Neural cell (in vitro differentiated cells): ENCODE data around the gene MBD5. TPM values are rescaled to one million over a fixed set of nuclear protein-coding genes. Genes with fewer than 3 reads are reported as not detected.

Experiments
- H2AFZ ChIP-seq: fragments of 200-600, 300-800 bp; sonication (generic), shearing (Covaris generic); 2 replicates; pipeline ENCODE4 v1.6.0; 2014; ENCODE audit warnings: low read depth, mild to moderate bottlenecking, antibody characterized with exemption, low read length, moderate library complexity
- H3F3A ChIP-seq: fragments of 200-600 bp; shearing (Covaris generic); 2 replicates; pipeline ENCODE4 v1.6.1; 2016; ENCODE audit warnings: mild to moderate bottlenecking, moderate library complexity, mixed read lengths, antibody characterized with exemption, low read length; ENCODE audit not compliant: insufficient read depth, poor library complexity, severe bottlenecking
- H3K27ac ChIP-seq: fragments of 200-600, 300-800 bp; sonication (generic), shearing (Covaris generic); 2 replicates; pipeline ENCODE4 v1.5.1; 2014; ENCODE audit warnings: mild to moderate bottlenecking, low read length, moderate library complexity
- H3K27me3 ChIP-seq: fragments of 300-800, 200-600 bp; sonication (generic), shearing (Covaris generic); 2 replicates; pipeline ENCODE4 v1.6.0; 2014; ENCODE audit warnings: mild to moderate bottlenecking, low read depth, low read length, moderate library complexity; ENCODE audit not compliant: insufficient read depth
- H3K36me3 ChIP-seq: fragments of 300-800, 200-600 bp; sonication (generic), shearing (Covaris generic); 2 replicates; pipeline ENCODE4 v1.5.1; 2014; ENCODE audit warnings: mild to moderate bottlenecking, antibody characterized with exemption, low read length, moderate library complexity; ENCODE audit not compliant: insufficient read depth
- H3K4me2 ChIP-seq: fragments of 300-800, 200-600 bp; sonication (generic), shearing (Covaris generic); 2 replicates; pipeline ENCODE4 v1.6.0; 2014; ENCODE audit warnings: mild to moderate bottlenecking, low read length
- H3K4me3 ChIP-seq: fragments of 300-800, 200-600 bp; sonication (generic), shearing (Covaris generic); 2 replicates; pipeline ENCODE4 v1.5.1; 2014; ENCODE audit warnings: mild to moderate bottlenecking, low read length, moderate library complexity
- H3K79me2 ChIP-seq: fragments of 200-600 bp; shearing (Covaris generic); replicated peaks from 2 replicates; pipeline ENCODE4 v1.6.0; 2014; ENCODE audit warnings: mild to moderate bottlenecking, low read length, moderate library complexity; ENCODE audit not compliant: insufficient read depth
- H3K9ac ChIP-seq: fragments of 300-800, 200-600 bp; sonication (generic), shearing (Covaris generic); 2 replicates; pipeline ENCODE4 v1.6.1; 2016; ENCODE audit warnings: mild to moderate bottlenecking, low read length, mixed read lengths
- H3K9me2 ChIP-seq: fragments of 200-600 bp; shearing (Covaris generic); 2 replicates; pipeline ENCODE4 v1.6.1; 2016; ENCODE audit warnings: mild to moderate bottlenecking, low read length, mixed read lengths; ENCODE audit not compliant: insufficient read depth
- H3K9me3 ChIP-seq: fragments of 200-600, 300-800 bp; sonication (generic), shearing (Covaris generic); 2 replicates; pipeline ENCODE4 v1.6.1; 2016; ENCODE audit warnings: mild to moderate bottlenecking, mixed run types, low read length, moderate library complexity, mixed read lengths
- H4K20me1 ChIP-seq: fragments of 200-600 bp; shearing (Covaris generic); 2 replicates; pipeline ENCODE4 v1.6.1; 2016; ENCODE audit warnings: mild to moderate bottlenecking, mixed run types; ENCODE audit not compliant: insufficient read depth
- EP300 ChIP-seq: fragments of 450-650 bp; conservative IDR thresholded peaks from 2 replicates; pipeline ENCODE4 v1.6.1; 2014; ENCODE audit warnings: antibody characterized with exemption, mild to moderate bottlenecking, moderate library complexity; ENCODE audit not compliant: poor library complexity, severe bottlenecking
- EZH2 ChIP-seq: fragments of 200-600, 300-800 bp; shearing (Covaris generic), sonication (generic); IDR thresholded peaks from 2 replicates; pipeline ENCODE4 v1.6.1; 2014; ENCODE audit warnings: antibody characterized with exemption, low read length, borderline replicate concordance, mild to moderate bottlenecking; ENCODE audit not compliant: insufficient read depth, poor library complexity, severe bottlenecking
- MXI1 ChIP-seq: fragments of 450-650 bp; conservative IDR thresholded peaks from 2 replicates; pipeline ENCODE4 v1.6.1; 2014; ENCODE audit warnings: antibody characterized with exemption, mild to moderate bottlenecking; ENCODE audit not compliant: poor library complexity, severe bottlenecking
- POLR2AphosphoS5 ChIP-seq: IDR thresholded peaks from 2 replicates; pipeline ENCODE4 v1.6.1; 2012
- RAD21 ChIP-seq: fragments of 450-650 bp; conservative IDR thresholded peaks from 2 replicates; pipeline ENCODE4 v1.6.1; 2014; ENCODE audit warnings: antibody characterized with exemption, mild to moderate bottlenecking, moderate library complexity
- TAF1 ChIP-seq: IDR thresholded peaks from 2 replicates; pipeline ENCODE4 v1.6.1; 2012; ENCODE audit warnings: low read depth
- polyA plus RNA-seq: library from polyadenylated mRNA; depleted of rRNA; stranded (reverse); fragments of >200 nt; gene quantifications from 2 replicates; pipeline ENCODE4 v1.2.3, GENCODE V29; 2014
- TF ChIP-seq, protein P1 (sequence below): fragments of 450-650 bp; IDR thresholded peaks from 2 replicates; pipeline ENCODE4 v1.5.1; 2014; ENCODE audit warnings: antibody characterized with exemption, mild to moderate bottlenecking, moderate library complexity; ENCODE audit not compliant: poor library complexity, severe bottlenecking
- TF ChIP-seq, protein P2 (sequence below): IDR thresholded peaks from 2 replicates; pipeline ENCODE4 v1.6.1; 2012; ENCODE audit warnings: borderline replicate concordance

MBD5 gene
- polyA plus RNA-seq, 1 donor from 2014 or later: 9.7 TPM

DNA sequence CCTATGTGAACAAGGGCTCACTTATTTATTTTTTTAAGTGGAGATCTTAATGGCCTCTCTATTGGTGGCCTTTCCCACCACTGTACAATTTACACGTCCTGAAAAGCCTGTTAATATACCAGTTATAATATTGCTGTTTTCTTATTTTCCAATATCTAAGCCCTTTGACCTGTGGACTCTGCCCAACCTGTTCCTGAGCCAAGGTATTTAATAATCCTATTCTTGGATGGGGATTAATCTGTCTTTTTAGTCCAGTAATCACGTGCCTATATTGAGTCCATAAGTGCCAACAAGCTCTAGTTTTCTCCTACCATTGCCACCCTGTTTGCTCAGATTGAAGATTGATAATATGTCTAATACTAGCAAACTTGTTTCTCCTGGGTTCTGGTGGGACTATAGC is 42.7 kb downstream of the MBD5 start:
- no peak overlapping the region for H3K4me2 ChIP-seq
- no peaks in the 10 kb centered on the region for H3K36me3 ChIP-seq
- no peak overlapping the region for H2AFZ ChIP-seq
- no peak overlapping the region for H3K4me3 ChIP-seq
- no peaks in the 10 kb centered on the region for H3F3A ChIP-seq
- no peak overlapping the region for H3K9ac ChIP-seq
- TF ChIP-seq TAF1: no peak
- H3K9me2 ChIP-seq: no peaks in the 10 kb centered on the region
- H3K9me3 ChIP-seq: no peaks in the 10 kb centered on the region
- H3K79me2 ChIP-seq: no peaks in the 10 kb centered on the region
- no peaks in the 10 kb centered on the region for H4K20me1 ChIP-seq
- no peak overlapping the region for H3K27ac ChIP-seq
- H3K27me3 ChIP-seq: no peaks in the 10 kb centered on the region

DNA sequence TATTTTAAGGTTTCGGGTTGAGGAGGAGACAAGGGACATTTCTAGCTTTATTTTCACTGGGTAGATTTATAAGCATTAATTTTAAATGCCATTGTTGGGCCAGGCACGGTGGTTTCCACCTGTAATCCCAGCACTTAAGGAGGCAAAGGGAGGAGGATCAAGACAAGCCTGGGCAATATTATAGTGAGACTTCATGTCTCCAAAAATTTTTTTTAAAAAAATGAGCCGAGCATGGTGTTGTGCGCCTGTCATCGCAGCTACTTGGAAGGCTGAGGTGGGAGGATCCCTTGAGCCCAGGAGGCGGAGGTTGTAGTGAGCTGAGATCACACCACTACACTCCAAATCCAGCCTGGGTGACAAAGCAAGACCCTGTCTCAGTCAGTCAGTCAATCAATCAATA is 45.0 kb downstream of the MBD5 start:
- no peaks in the 10 kb centered on the region for H3F3A ChIP-seq
- H3K9ac ChIP-seq: no peak overlapping the region
- H3K9me2 ChIP-seq: no peaks in the 10 kb centered on the region
- H3K27ac ChIP-seq: no peak overlapping the region
- H3K4me3 ChIP-seq: no peak overlapping the region
- TF ChIP-seq TAF1: no peak
- TF ChIP-seq, protein P1, sequence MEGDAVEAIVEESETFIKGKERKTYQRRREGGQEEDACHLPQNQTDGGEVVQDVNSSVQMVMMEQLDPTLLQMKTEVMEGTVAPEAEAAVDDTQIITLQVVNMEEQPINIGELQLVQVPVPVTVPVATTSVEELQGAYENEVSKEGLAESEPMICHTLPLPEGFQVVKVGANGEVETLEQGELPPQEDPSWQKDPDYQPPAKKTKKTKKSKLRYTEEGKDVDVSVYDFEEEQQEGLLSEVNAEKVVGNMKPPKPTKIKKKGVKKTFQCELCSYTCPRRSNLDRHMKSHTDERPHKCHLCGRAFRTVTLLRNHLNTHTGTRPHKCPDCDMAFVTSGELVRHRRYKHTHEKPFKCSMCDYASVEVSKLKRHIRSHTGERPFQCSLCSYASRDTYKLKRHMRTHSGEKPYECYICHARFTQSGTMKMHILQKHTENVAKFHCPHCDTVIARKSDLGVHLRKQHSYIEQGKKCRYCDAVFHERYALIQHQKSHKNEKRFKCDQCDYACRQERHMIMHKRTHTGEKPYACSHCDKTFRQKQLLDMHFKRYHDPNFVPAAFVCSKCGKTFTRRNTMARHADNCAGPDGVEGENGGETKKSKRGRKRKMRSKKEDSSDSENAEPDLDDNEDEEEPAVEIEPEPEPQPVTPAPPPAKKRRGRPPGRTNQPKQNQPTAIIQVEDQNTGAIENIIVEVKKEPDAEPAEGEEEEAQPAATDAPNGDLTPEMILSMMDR: no peak
- no peak for TF ChIP-seq POLR2AphosphoS5
- no peak for TF ChIP-seq RAD21
- no peak for TF ChIP-seq EZH2
- TF ChIP-seq MXI1: no peak
- no peak for TF ChIP-seq EP300
- TF ChIP-seq, protein P2, sequence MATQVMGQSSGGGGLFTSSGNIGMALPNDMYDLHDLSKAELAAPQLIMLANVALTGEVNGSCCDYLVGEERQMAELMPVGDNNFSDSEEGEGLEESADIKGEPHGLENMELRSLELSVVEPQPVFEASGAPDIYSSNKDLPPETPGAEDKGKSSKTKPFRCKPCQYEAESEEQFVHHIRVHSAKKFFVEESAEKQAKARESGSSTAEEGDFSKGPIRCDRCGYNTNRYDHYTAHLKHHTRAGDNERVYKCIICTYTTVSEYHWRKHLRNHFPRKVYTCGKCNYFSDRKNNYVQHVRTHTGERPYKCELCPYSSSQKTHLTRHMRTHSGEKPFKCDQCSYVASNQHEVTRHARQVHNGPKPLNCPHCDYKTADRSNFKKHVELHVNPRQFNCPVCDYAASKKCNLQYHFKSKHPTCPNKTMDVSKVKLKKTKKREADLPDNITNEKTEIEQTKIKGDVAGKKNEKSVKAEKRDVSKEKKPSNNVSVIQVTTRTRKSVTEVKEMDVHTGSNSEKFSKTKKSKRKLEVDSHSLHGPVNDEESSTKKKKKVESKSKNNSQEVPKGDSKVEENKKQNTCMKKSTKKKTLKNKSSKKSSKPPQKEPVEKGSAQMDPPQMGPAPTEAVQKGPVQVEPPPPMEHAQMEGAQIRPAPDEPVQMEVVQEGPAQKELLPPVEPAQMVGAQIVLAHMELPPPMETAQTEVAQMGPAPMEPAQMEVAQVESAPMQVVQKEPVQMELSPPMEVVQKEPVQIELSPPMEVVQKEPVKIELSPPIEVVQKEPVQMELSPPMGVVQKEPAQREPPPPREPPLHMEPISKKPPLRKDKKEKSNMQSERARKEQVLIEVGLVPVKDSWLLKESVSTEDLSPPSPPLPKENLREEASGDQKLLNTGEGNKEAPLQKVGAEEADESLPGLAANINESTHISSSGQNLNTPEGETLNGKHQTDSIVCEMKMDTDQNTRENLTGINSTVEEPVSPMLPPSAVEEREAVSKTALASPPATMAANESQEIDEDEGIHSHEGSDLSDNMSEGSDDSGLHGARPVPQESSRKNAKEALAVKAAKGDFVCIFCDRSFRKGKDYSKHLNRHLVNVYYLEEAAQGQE: no peak
- H4K20me1 ChIP-seq: no peaks in the 10 kb centered on the region
- H2AFZ ChIP-seq: no peak overlapping the region
- H3K9me3 ChIP-seq: no peaks in the 10 kb centered on the region
- H3K36me3 ChIP-seq: no peaks in the 10 kb centered on the region
- H3K79me2 ChIP-seq: no peaks in the 10 kb centered on the region
- no peak overlapping the region for H3K4me2 ChIP-seq
- H3K27me3 ChIP-seq: no peaks in the 10 kb centered on the region

DNA sequence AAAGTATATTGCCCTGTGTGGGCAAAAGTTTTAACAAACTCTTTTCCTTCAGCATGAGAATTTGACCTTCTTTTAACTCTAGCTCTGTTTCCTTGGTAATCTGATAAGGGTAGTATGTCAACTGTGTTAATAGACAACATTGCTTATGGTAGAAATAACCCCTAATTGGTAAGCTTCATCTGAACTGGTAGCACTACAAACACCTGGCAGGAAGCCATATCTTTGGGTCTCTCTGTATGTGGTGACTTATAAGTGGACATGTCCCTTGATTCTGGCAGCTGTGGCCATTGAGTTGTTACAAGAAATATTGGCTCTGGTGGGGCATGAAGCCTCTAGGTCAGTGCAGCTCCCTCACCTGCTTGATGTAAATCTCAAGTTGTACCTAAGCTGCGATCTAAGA is 46.9 kb downstream of the MBD5 start:
- TF ChIP-seq MXI1: no peak
- H3K9ac ChIP-seq: no peak overlapping the region
- H2AFZ ChIP-seq: no peak overlapping the region
- no peaks in the 10 kb centered on the region for H3K36me3 ChIP-seq
- no peaks in the 10 kb centered on the region for H3F3A ChIP-seq
- no peaks in the 10 kb centered on the region for H3K9me2 ChIP-seq
- no peak overlapping the region for H3K4me2 ChIP-seq
- H4K20me1 ChIP-seq: no peaks in the 10 kb centered on the region
- H3K9me3 ChIP-seq: no peaks in the 10 kb centered on the region
- no peaks in the 10 kb centered on the region for H3K27me3 ChIP-seq
- no peak overlapping the region for H3K4me3 ChIP-seq
- no peaks in the 10 kb centered on the region for H3K79me2 ChIP-seq
- H3K27ac ChIP-seq: no peak overlapping the region
